Endodermal cell (in vitro differentiated cells): ENCODE data around the gene SUCLG2. TPM values are rescaled to one million over a fixed set of nuclear protein-coding genes. Genes with fewer than 3 reads are reported as not detected.
"Not testable (repeated sequence)": the region's sequence is repeated elsewhere in the genome, so short reads cannot be mapped to it uniquely, and the experiment has no call there.

Experiments
- DNase-seq: peaks from one replicate; pipeline ENCODE4 v3.0.0-alpha.2; 2017
- H3K27ac ChIP-seq: 2 replicates; pipeline ENCODE4 v1.5.1; 2013; ENCODE audit warnings: mild to moderate bottlenecking, low read depth, low read length, moderate library complexity
- H3K27me3 ChIP-seq: 2 replicates; pipeline ENCODE4 v1.6.1; 2013; ENCODE audit warnings: mild to moderate bottlenecking, low read length, moderate library complexity; ENCODE audit not compliant: insufficient read depth, control insufficient read depth, poor library complexity, severe bottlenecking
- H3K36me3 ChIP-seq: 2 replicates; pipeline ENCODE4 v1.7.0; 2013; ENCODE audit warnings: mild to moderate bottlenecking, low read length, moderate library complexity; ENCODE audit not compliant: control insufficient read depth, insufficient read depth
- H3K4me1 ChIP-seq: one replicate; pipeline ENCODE4 v1.7.0; 2013; ENCODE audit warnings: low read length; ENCODE audit not compliant: control insufficient read depth, insufficient read depth
- H3K4me3 ChIP-seq: 2 replicates; pipeline ENCODE4 v1.5.1; 2013; ENCODE audit warnings: mild to moderate bottlenecking, low read length, moderate library complexity
- H3K9ac ChIP-seq: 2 replicates; pipeline ENCODE4 v1.6.1; 2013; ENCODE audit warnings: mild to moderate bottlenecking, low read length, moderate library complexity; ENCODE audit not compliant: poor library complexity, severe bottlenecking; ENCODE audit errors: extremely low read depth
- H3K9me3 ChIP-seq: 2 replicates; pipeline ENCODE4 v1.6.1; 2013; ENCODE audit warnings: mild to moderate bottlenecking, low read length, moderate library complexity; ENCODE audit not compliant: control insufficient read depth
- H3K27ac Mint-ChIP-seq: 2 replicates; pipeline ENCODE4 v1.8.0; 2020; ENCODE audit warnings: mixed read lengths
- H3K27me3 Mint-ChIP-seq: 2 replicates; pipeline ENCODE4 v1.8.0; 2021; ENCODE audit warnings: mild to moderate bottlenecking, mixed read lengths; ENCODE audit not compliant: insufficient read depth
- H3K36me3 Mint-ChIP-seq: 2 replicates; pipeline ENCODE4 v1.8.0; 2020; ENCODE audit warnings: low read depth, mixed read lengths
- H3K4me1 Mint-ChIP-seq: 2 replicates; pipeline ENCODE4 v1.8.0; 2020; ENCODE audit warnings: mixed read lengths
- H3K4me3 Mint-ChIP-seq: 2 replicates; pipeline ENCODE4 v1.8.0; 2020; ENCODE audit warnings: mild to moderate bottlenecking, moderate library complexity, mixed read lengths
- H3K9me3 Mint-ChIP-seq: 2 replicates; pipeline ENCODE4 v1.8.0; 2020; ENCODE audit warnings: mild to moderate bottlenecking, mixed read lengths
- CTCF ChIP-seq: fragments of 200-600 bp; sonication (generic); conservative IDR thresholded peaks from 2 replicates; pipeline ENCODE4 v1.5.0; 2021; ENCODE audit warnings: antibody characterized with exemption, mild to moderate bottlenecking
- WGBS, 2 experiments: methylation state at CpG; one replicate each; pipeline versions ENCODE4 v1.1.5 to v1.1.7; 2013; ENCODE audit warnings: missing lambda C conversion rate in 2 of 2, mixed read lengths in 1 of 2; ENCODE audit not compliant: insufficient coverage in 1 of 2, insufficient read length in 1 of 2; 5-methylcytosine and 5-hydroxymethylcytosine counted together
- total RNA-seq, 2 donors: library from RNA; stranded (reverse); fragmentation: NEBNext Ultra II Directional in 1 of 2; extraction: Animal tissue kit (Norgen Biotek cat#: 25700) in 1 of 2; gene quantifications; 2 replicates in 1 of 2; 3 replicates in 1 of 2; pipeline ENCODE4 v1.2.1, GENCODE V29; 2021

Gene SUCLG2
- total RNA-seq, 2 donors from 2014 or later: 42.4 to 57.3 TPM

GRCh38 chr3:67587301-67587700, 67.1 kb downstream of the SUCLG2 start:
- H3K27ac ChIP-seq: no peak overlapping the region
- Mint-ChIP-seq H3K4me3 (no peak overlapping the region), H3K9me3 (no peaks in the 10 kb centered on the region), H3K27me3 (no peaks in the 10 kb centered on the region), H3K4me1 (peaks cover 2% of the 10 kb centered on the region), H3K27ac (no peak overlapping the region), H3K36me3 (peaks cover 28% of the 10 kb centered on the region)
- H3K9ac ChIP-seq: no peak overlapping the region
- no peaks in the 10 kb centered on the region for H3K36me3 ChIP-seq
- H3K27me3 ChIP-seq: no peaks in the 10 kb centered on the region
- no peak for DNase-seq
- TF ChIP-seq CTCF: no peak
- no peak overlapping the region for H3K4me3 ChIP-seq
- H3K9me3 ChIP-seq: no peaks in the 10 kb centered on the region
- no peaks in the 10 kb centered on the region for H3K4me1 ChIP-seq
- 95 to 97% methylated on average over 3 to 4 of the region's 4 CpGs for WGBS, 2 experiments

- H3K27ac Mint-ChIP-seq, H3K9me3 Mint-ChIP-seq: not testable (repeated sequence)
These were observed 69.8 kb downstream of the SUCLG2 start for GRCh38 chr3:67584608-67585007.

GRCh38 chr3:67580430-67581000, 73.9 kb downstream of the SUCLG2 start:
- H3K36me3 Mint-ChIP-seq: peaks cover 3% of the 10 kb centered on the region
- no peaks in the 10 kb centered on the region for H3K9me3 Mint-ChIP-seq
- no peak overlapping the region for H3K27ac Mint-ChIP-seq
- no peaks in the 10 kb centered on the region for H3K4me1 ChIP-seq
- H3K27ac ChIP-seq: no peak overlapping the region
- no peak overlapping the region for H3K4me3 Mint-ChIP-seq
- no peaks in the 10 kb centered on the region for H3K27me3 Mint-ChIP-seq
- no peaks in the 10 kb centered on the region for H3K27me3 ChIP-seq
- no peak overlapping the region for H3K9ac ChIP-seq
- no peak for TF ChIP-seq CTCF
- DNase-seq: no peak
- H3K9me3 ChIP-seq: no peaks in the 10 kb centered on the region
- H3K36me3 ChIP-seq: no peaks in the 10 kb centered on the region
- H3K4me3 ChIP-seq: no peak overlapping the region
- peaks cover 2% of the 10 kb centered on the region for H3K4me1 Mint-ChIP-seq
- 90% methylated on average over 2 to 5 of the region's 6 CpGs for WGBS, 2 experiments

More at GRCh38 chr3:67584608-67585007, 69.8 kb downstream of the SUCLG2 start:
- H3K36me3 ChIP-seq, DNase-seq, H3K4me1 ChIP-seq, H3K9ac ChIP-seq, H3K4me3 ChIP-seq, H3K27me3 Mint-ChIP-seq, H3K4me3 Mint-ChIP-seq, H3K27ac ChIP-seq, H3K9me3 ChIP-seq, H3K4me1 Mint-ChIP-seq, H3K27me3 ChIP-seq: not testable (repeated sequence)
- H3K36me3 Mint-ChIP-seq: peaks cover 12% of the 10 kb centered on the region
- WGBS, 2 experiments: 90% methylated on average over 3 of the region's 3 CpGs; no CpG with 5 or more reads in 1 of the 2 experiments

GRCh38 chr3:67578416-67578815, 76.0 kb downstream of the SUCLG2 start:
- Mint-ChIP-seq H3K27ac (no peak overlapping the region), H3K4me1 (no peaks in the 10 kb centered on the region), H3K36me3 (peaks cover 10% of the 10 kb centered on the region), H3K9me3 (peaks cover 2% of the 10 kb centered on the region), H3K4me3 (no peak overlapping the region), H3K27me3 (no peaks in the 10 kb centered on the region)
- no peak overlapping the region for H3K9ac ChIP-seq
- no peak for DNase-seq
- no peak overlapping the region for H3K4me3 ChIP-seq
- H3K4me1 ChIP-seq: no peaks in the 10 kb centered on the region
- H3K27ac ChIP-seq: no peak overlapping the region
- H3K36me3 ChIP-seq: peaks cover 2% of the 10 kb centered on the region
- TF ChIP-seq CTCF: no peak
- peaks cover 10% of the 10 kb centered on the region for H3K9me3 ChIP-seq
- H3K27me3 ChIP-seq: no peaks in the 10 kb centered on the region
- WGBS, 2 experiments: 63 to 86% methylated on average over 4 to 5 of the region's 5 CpGs
